GM19240 (cell line): ENCODE results near the gene SEMA7A.
"Not testable (repeated sequence)": the region's sequence is repeated elsewhere in the genome, so short reads cannot be mapped to it uniquely, and the experiment has no call there.

ENCODE experiments used
- DNase-seq: peaks from one replicate; pipeline ENCODE4 v3.0.0; 2011; ENCODE audit warnings: low spot score; ENCODE audit not compliant: insufficient read length

Gene SEMA7A

DNA sequence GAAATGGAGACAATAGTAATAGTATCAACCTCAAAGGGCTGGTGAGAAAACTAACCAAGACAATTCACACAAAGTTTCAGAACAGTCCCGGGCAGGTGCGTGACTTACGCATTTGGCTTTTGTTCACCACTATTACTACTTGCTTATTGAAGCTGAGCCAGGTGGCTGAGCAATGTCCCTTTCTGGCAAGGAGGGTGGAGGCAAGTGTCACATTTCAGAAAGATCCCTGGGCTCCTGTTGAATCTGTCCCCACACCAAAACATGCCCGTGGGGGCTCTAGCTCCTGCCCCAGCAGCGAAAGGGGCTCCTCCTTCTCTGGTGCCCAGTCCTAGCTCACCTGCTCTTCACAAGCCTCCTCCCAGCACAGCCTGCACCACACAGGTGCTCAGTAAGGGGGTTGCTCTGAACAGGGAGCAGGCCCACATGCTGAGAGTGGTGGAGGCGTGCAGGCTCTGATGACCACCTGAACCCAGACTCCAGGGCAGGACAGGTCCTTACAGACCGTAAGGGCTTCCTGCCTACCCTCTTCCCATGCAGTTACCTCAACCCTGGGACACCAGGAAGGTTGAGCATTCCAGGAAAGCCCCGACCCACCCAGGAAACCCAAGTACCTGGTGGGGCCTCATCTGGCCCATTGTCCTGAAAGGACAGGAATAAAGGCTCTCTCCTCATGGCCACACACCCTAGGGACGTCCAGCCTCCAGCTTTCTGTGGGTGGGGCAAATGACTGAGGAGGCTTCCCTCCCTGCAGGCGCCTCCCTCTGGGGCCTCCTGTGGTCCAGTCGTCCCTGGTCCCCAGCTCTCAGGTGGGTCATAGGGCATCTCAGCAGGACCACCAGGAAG lies 32.6 kb downstream of the SEMA7A start:
- no peak for DNase-seq

DNA sequence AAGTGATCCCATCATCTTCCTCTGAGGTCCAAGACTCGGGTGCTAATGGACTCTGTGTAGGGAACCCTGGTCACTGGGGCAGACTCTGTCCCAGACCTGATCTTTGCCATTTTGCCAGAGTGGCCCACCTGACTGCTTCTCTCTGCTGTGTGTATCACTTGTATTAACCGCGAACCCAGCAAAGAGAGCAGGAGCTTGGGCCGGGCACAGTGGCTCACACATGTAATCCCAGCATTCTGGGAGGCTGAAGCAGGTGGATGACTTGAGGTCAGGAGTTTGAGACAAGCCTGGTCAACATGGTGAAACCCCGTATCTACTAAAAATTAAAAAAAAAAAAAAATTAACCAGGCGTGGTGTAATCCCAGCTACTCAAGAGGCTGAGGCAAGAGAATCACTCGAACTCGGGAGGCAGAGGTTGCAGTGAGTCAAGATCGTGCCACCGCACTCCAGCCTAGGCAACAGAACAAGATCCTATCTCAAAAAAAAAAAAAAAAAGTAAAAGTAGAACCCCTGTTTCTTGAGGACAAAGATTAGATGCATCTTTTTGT lies 33.4 kb downstream of the SEMA7A start:
- DNase-seq = no peak

DNA sequence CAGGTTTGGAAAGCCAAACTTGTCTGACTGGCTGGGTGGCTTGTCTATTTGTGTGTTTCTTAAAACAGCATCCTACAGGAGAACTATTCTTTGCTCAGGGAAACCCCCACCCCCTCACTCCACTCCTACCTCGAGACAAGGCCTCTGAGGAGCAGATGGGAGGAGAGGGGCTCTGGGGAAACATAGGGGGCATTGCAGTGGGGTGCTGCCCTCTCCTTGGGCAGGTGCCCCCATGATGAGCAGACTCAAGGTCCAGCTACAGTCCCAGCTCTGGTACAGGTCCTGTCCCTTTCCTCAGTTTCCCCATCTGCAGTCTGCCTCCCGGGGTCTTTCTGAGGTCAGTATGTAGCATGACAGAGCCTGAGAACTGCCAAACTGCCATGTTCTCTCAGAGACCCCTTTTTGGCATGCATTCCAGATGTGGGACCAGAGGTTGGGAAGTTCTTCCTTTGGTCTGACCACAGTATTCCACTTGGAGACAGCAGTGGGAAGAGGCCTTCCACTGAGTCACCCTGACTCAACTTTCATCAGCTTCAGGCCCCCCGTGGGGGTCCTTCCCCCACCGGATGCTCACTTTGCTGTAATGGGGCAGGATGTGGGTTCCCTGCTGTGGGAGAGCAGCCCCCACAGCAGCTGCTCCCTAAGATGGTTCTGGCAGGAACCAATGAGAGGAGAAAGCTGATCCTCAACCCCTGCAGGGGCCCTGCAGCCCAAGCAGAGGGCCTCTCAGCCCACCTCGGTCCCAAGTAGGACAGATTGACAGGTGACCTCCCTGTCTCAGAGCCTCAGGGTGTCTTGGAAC lies 34.0 kb downstream of the SEMA7A start:
- no peak for DNase-seq

DNA sequence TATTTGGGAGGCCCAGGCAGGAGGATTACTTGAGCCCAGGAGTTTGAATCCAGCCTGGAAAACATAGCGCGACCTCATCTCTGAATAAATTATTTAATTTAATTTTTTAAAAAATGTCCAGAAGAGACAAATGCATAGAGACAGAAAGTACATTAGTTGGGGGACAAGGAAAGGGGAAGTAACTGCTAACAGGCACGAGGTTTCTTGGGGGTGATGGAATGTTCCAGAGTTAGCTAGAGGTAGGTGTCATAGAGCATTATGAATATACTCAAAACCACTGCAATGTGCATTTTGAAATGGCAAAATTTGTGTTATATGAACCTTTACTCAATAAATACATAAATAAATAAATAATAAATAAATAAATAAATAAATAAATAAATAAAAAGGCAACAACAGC lies 34.7 kb downstream of the SEMA7A start:
- DNase-seq = no peak

DNA sequence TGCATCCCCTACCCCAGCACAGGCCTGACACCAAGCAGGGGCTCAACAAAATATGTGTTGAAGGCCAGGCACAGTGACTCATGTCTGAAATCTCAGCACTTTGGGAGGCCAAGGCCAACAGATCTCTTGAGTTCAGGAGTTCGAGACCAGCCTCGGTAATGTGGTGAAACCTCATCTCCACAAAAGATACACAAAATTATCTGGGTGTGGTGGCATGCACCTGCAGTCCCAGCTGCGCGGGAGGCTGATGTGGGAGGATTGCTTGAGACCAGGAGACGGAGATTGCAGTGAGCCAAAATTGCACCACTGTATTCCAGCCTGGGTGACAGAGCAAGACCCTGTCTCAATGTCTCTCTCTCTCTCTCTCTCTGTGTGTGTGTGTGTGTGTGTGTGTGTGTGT lies 35.6 kb downstream of the SEMA7A start:
- DNase-seq = no peak

DNA sequence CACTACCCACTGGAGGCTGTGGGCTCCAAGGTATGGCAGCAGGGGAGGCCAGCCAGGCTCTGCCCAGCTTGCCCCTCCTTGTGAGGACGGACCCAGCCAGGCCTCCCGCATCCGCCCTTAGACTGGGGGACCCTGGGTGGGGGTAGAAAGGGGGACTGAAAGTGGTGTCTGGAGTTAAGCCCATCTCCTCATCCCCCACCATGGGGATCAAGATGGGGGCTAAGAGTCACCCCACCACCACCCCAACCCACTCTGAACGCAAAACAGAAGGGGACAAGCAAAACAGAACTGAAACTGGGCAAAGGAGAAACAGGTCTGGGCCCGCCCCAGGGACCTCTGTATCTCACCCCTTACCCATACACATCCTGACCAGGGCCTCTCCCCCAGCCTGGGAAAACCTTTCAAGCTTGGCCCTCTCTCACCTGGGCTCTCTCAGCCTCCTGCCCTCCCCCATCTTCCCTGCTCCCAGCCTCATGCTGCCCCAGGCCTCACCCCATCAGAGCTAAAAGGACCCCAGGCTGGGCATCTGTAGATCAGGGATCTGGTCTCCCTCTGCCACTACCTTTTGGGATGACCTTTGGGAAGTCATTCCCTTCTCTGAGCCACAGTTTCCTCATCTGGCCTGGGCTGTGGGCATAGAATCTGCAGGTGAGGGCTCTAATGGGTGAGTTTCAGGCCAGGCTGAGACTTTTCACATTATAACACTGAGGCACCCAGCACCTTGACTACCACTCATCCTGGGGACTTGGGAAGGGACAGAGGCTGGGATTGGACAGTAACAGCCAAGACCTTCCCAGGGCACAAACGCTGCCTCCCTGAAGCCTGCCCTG lies 36.3 kb downstream of the SEMA7A start:
- no peak for DNase-seq

DNA sequence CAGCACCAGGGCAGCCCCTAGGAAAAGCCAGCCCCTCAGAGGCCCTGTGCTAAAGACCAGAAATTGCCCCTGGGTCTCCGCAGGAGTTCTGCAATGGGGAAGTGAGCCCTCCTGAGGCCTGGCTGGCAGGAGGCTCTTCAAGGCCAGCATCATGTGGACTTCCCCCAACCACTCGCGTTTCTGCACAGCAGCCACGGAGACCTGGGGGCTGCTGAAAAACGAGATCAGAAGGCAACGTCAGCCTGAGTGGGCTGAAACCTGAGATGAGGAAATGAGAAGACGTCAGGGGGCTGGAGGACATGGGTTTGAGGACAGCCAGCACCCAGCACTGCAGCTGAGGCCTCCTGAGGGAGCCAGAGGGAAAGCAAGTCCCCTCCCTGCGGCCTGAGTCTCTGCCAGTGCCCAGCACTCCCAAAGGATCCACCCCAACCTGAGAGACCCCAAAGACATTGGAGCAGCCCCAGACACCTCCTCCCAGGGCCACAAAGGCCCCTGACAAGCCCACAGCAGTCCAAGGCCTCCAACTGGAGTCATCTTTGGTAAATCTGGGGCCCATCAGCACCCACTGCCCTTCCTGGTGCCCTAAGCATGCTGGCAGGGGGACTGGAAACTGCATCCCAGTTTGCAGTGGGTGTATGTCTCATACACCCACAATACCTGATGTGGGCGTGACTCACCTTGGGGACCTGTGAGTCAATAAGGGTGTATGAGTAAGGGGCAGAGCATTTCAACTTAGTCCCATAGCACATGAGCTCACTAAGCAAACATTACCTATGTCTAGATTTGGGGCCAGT lies 37.1 kb downstream of the SEMA7A start:
- DNase-seq = peak; percentile 52

DNA sequence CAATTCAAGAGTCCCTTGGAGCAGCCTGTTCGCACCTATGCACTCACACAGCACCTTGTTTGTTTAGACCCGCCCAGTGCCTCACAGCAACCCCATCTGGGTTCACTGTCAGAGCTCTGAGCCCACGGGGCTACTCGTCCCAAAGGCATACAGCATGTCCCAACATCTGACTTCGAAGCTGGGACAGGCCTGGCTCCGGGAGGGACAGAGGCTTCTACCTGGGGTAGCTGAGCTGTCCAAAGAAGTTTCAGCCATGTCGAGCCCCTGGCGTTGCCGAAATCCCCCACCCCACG lies 37.7 kb downstream of the SEMA7A start:
- no peak for DNase-seq

DNA sequence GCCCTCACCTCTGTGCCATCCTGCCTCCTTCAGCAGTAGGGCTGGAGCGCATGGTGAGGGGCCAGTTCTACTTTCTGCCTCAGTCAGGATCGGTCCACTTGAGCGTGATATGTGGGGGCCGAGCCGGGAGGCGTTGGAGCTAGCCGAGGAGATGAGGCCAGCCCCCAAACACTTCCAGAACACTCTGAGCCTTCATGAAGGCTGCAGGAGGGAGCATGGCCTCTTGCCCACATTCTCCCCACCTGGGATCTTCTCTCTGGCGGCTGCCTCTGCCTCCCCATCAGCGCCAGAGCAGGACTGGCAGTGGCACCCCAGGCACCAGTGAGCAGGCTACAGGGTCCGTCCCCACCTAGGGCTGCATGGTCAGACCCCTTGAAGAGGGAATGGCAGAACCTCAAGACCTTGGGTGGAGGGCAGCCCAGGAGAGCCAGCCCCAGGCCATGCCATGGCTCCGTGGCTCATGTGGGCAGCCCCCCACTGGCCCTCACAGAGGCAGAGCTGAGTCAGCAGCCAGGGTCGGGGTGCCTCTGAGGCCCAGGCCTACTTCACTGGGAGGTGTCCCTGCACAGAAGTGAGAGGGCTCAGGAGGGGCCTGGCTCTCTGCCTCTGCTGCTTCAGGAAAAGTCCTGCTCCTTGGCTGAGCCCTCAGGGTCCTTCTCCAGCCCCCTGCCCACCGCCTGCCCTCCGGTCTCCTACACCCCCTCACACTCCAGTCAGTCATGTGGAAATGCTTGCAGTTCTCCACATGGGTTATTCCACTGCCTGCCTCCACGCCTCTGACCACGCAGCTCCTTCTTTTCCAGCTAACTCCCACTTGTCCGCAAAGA lies 38.2 kb downstream of the SEMA7A start:
- no peak for DNase-seq

DNA sequence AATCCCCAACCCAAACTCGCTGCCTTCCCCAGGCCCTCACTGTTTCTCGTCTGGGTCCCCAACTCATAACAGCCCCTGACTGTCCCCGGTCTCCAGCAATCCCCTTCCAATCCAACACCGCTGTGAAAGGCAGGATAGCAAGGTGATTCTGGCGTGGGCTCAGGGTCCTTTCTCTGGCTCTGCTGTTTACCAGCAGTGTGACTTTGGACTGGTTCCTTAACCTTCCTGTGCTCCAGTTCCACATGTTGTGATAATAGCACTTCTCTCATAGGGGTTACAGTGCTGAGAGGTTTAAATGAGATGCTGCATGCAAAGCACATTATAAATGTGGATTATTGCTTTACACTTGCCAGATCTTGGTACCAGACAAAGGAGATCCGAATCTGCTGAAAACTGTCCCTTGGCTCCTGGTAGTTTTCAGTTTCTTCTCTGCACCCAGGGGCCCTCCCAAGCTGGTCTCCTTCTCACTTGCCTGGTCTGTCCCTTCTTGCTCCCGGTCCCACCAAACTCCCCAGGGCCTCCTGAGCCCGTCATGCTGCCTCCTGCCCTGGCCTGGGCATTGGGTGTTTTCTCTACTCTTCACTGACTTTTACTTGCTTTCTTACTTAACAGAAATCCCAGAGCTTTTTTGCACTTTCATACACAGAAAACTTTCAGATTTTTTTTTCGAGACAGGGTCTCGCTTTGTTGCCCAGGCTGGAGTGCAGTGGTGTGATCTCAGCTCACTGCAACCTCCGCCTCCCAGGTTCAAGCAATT lies 39.5 kb downstream of the SEMA7A start:
- no peak for DNase-seq

DNA sequence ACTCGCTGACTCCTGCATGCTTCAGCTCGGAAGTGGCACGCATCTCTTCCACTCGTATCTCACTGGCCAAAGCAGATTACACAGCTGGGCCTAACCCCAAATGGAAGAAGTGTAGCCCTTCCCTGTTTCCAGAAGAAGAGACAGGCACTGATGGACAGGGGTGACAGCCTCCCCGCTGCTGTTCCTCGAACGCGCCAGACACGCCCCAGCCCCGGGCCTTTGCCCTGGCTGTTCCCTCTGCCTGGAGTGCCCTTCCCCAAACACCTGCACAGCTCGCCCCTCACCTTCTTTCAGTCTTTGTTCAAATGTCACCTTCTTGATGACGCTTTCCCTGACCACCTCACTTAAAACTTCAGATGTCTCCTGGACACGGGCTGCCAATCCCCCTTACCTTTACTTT lies 40.3 kb downstream of the SEMA7A start:
- DNase-seq = no peak

DNA sequence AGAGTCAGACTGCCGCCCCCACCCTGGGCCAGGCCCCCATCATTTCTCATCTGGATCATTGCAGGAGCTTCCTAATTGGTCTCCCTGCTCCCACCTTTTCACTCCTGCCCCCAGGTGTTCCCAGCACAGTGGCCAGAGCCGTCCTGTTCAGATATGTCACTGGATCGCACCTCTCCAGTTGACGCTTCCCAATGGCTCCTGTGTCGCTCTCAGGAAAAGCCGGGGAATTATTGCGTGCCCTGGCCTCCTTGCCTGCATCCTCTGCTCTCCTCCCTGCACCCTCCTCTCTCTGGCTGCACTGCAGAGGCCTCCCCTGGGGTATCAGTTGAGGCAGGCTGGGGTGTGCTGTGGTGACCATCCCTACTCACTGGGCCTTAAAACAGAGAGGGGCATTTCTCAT lies 40.9 kb downstream of the SEMA7A start:
- DNase-seq = no peak

DNA sequence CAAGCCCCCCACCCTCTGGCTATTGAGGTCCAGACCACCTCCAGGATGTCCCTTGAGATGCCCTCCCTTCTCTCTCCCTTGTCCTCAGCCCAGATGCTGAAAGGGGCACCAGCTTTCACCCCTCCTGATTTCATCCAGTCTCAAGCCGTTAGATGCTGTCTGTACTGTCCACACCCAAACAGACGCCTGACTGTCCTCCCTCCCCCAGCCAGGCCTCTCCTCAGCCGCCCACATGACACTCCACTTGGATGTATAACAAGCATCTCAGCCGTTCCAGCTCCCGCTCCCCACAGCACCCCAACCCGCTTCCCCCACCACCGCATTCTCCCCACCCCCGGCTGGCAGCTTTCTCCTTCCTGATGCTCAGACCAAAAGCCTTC lies 41.3 kb downstream of the SEMA7A start:
- no peak for DNase-seq

DNA sequence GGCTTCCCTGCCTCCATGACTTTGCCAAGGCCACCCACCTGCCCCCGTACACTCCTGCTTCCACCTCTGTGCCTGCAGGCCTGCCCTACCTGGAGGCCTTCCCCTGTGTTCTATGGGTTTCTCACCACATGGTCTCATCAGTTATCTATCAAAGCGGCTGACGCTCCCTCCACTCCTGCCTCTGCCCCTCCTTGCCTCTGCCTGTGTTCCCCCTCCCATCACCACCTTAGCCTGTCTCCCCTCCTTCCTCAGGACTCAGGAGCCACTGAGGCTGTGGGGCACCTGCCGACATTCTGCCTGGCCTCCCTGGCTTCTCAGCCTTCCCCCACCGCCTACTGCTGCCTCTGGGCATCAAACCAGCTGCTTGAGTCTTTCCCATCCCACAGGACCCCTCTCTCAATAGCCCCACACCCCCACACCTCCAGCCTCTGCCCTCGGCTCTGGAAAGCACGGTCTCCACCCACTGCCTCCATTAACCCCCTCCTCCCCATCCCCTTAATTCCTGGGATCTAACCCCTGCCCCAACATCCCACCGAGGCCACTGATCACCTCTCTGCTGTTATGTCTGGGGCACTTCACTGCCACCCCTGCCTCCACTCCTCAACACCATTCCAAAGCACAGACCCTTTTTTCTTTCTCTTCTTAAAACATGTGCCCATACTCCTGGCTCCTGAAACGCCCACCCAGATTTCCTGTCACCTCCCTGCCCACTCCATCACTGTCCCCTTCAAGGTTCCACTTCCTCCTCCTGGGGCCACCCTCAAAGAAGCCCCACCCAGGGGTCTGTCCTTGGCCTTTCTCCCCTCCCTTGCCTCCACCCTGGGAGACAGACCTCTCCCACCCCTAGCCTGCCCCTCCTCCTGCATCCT lies 41.9 kb downstream of the SEMA7A start:
- no peak for DNase-seq

DNA sequence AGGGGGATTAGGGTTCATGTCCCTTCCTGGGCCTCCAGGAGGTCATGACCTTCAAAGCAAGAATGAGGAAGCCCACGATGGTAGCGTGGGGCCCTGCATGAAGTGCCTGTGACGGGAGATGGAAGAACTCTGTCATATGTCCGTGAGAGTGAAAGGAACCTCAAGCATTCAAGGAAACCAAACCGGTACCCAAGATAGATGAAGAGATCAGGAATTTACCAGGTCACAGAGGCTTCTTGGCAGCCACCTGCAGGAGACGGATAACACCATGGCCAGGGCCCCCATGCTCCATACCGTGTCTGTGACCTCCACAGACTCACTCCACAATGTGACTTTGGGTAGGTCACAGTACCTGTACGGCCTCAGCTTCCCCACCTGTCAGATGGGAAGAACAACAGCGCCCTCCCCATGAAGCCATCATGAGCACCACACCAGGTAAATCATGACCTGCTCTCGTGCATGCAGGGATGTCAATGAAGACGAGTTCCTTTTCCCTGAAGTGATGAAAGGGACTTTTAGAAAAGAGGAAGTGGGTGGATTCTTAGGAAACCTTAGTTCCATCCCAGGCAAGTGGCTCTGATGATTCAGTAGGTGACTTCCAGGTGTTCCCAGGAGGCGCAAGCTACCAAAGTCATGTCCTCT lies 43.0 kb downstream of the SEMA7A start:
- no peak for DNase-seq

DNA sequence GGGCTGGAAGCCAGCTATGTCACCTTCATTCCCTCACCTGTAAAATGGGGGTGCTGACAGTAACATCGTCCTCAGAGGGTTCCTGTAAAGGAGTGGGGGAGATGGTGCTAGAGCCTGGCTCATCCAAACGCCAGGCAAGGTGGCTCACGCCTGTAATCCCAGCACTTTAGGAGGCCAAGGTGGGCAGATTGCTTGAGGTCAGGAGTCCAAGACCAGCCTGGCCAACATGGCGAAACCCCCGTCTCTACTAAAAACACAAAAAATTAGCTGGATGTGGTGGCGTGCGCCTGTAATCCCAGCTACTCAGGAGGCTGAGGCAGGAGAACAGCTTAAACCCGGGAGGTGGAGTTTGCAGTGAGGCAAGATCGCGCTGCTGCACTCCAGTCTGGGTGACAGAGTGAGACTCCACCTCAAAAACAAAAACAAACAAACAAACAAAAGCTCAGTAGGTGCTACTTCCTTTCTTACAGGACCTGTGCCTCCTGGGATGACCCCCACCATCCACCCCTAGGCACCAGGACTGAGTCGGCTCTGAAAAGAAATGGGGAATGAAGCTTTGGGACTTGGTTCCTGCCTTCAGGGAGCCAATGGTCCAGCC lies 43.6 kb downstream of the SEMA7A start:
- not testable (repeated sequence) for DNase-seq

DNA sequence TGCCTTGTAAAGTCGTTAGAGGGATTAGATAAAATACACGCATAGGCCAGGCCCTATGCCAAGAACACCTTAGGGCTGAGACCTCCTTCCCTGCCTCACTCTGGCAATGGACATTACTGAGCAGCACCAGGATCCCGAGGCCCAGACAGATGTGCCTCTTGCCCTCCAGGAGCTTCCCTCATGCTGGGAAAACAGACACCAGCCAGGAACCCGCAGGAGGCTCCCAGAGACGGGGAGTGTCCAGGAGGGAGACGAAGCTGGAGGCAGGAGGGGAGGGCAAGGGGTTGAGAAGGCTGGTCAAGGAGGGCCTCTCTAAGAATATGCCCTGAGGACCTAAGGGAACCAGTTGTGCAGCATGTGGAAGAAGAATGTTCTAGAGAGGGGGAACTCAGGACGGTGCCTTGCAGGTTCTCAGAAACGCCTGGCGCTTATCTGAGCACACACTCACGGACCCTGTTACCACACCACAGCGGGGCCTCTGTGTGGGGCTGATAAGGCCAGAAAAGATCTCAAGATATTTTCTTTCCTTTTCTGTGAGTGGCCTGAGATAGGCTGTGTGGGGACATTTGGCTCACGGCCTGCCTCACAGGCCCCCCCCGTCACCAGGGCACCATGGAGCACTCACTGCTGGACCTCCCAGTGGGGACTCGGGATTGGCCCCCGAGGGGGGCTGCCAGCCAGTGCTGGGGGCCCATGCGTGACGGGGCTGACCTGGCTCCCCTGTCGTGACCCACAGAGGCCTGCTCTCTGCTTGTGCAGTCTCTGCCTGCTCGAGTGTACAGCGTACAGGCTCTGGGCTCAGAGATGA lies 44.3 kb downstream of the SEMA7A start:
- no peak for DNase-seq
